Smooth muscle cell of the brain vasculature (primary cell): ENCODE results near the gene PPFIA2.

Experiments used
- DNase-seq: peaks from one replicate; pipeline ENCODE4 v3.0.0-alpha.2; 2012; ENCODE audit warnings: low read depth, low spot score

PPFIA2 gene

GRCh38 chr12:81211306-81211705 is 547.8 kb downstream of the PPFIA2 start:
- DNase-seq, result no peak

GRCh38 chr12:81209772-81210225 is 549.4 kb downstream of the PPFIA2 start:
- DNase-seq, result peak; percentile 12

- DNase-seq, result no peak
Observed at GRCh38 chr12:81209012-81209411, 550.1 kb downstream of the PPFIA2 start.

GRCh38 chr12:81208187-81208911 is 550.8 kb downstream of the PPFIA2 start:
- peak; percentile 20 for DNase-seq
